K562 (cell line): ENCODE measurements around the gene MTHFS. TPM values are rescaled to one million over a fixed set of nuclear protein-coding genes. Genes with fewer than 3 reads are reported as not detected.

Source experiments
- ARID1B ChIP-seq: fragments of 450-650 bp; IDR thresholded peaks from 2 replicates; pipeline ENCODE4 v1.6.1; 2016; ENCODE audit warnings: antibody characterized with exemption, mild to moderate bottlenecking, inconsistent platforms
- BHLHE40 ChIP-seq: IDR thresholded peaks from 2 replicates; pipeline ENCODE4 v1.6.1; 2011; ENCODE audit warnings: low read length, improper control_type of control experiment
- DPF2 ChIP-seq: fragments of 450-650 bp; IDR thresholded peaks from 2 replicates; pipeline ENCODE4 v1.6.1; 2016
- EP400 ChIP-seq: fragments of 450-650 bp; IDR thresholded peaks from 2 replicates; pipeline ENCODE4 v1.6.1; 2017; ENCODE audit warnings: antibody characterized with exemption, mild to moderate bottlenecking, moderate library complexity
- FOXJ2 ChIP-seq: fragments of 200-800 bp; sonication (Bioruptor generic); IDR thresholded peaks from 2 replicates; pipeline ENCODE4 v1.6.1; 2016; ENCODE audit warnings: missing genetic modification characterization, missing compliant biosample characterization
- GTF2A2 ChIP-seq: IDR thresholded peaks from 2 replicates; pipeline ENCODE4 v1.6.1; 2016; ENCODE audit warnings: mild to moderate bottlenecking, missing genetic modification characterization, missing compliant biosample characterization
- HDAC3 ChIP-seq: fragments of 450-650 bp; IDR thresholded peaks from 2 replicates; pipeline ENCODE4 v1.6.1; 2018; ENCODE audit warnings: borderline replicate concordance, mild to moderate bottlenecking, moderate library complexity; ENCODE audit not compliant: partially characterized antibody
- HMG20A ChIP-seq: fragments of 450-650 bp; formaldehyde crosslinking; conservative IDR thresholded peaks from 2 replicates; pipeline ENCODE4 v1.4.0; 2020; ENCODE audit warnings: mild to moderate bottlenecking, mixed read lengths
- HMG20B ChIP-seq: fragments of 250-450 bp; sonication (Bioruptor Pico); IDR thresholded peaks from 2 replicates; pipeline ENCODE4 v1.5.0; 2021; ENCODE audit warnings: mild to moderate bottlenecking
- LEF1 ChIP-seq: fragments of 450-650 bp; IDR thresholded peaks from 2 replicates; pipeline ENCODE4 v1.6.1; 2016; ENCODE audit warnings: mild to moderate bottlenecking
- MED1 ChIP-seq: sonication (generic); formaldehyde crosslinking; IDR thresholded peaks from 2 replicates; pipeline ENCODE4 v1.8.1; 2023; ENCODE audit warnings: missing genetic modification reagents, borderline replicate concordance
- NR1H2 ChIP-seq: sonication (generic); formaldehyde crosslinking; IDR thresholded peaks from 2 replicates; pipeline ENCODE4 v1.4.0; 2020; ENCODE audit warnings: mild to moderate bottlenecking, missing genetic modification reagents
- PML ChIP-seq: IDR thresholded peaks from 2 replicates; pipeline ENCODE4 v1.6.1; 2012; ENCODE audit warnings: low read length, inconsistent platforms
- PTTG1 ChIP-seq: fragments of 450-650 bp; IDR thresholded peaks from 2 replicates; pipeline ENCODE4 v1.6.1; 2016; ENCODE audit warnings: low read depth, mild to moderate bottlenecking, missing genetic modification characterization, missing compliant biosample characterization
- RBM39 ChIP-seq: fragments of 200-400 bp; formaldehyde crosslinking; optimal IDR thresholded peaks from 2 replicates; pipeline ENCODE3; 2018; ENCODE audit warnings: low read depth, low read length
- SMC3 ChIP-seq: conservative IDR thresholded peaks from 2 replicates; pipeline ENCODE4 v1.6.1; 2011; ENCODE audit warnings: low read depth, low read length, improper control_type of control experiment; ENCODE audit not compliant: insufficient read depth
- ZBTB17 ChIP-seq: fragments of 450-650 bp; formaldehyde crosslinking; IDR thresholded peaks from 2 replicates; pipeline ENCODE4 v1.4.0; 2020; ENCODE audit warnings: mild to moderate bottlenecking
- ZFX ChIP-seq: sonication (generic); formaldehyde crosslinking; IDR thresholded peaks from 2 replicates; pipeline ENCODE4 v1.8.0; 2022; ENCODE audit warnings: mild to moderate bottlenecking, missing genetic modification reagents, moderate library complexity
- ZNF197 ChIP-seq: fragments of 200-800 bp; sonication (Bioruptor generic); IDR thresholded peaks from 2 replicates; pipeline ENCODE4 v1.6.1; 2016; ENCODE audit warnings: low read depth, missing genetic modification characterization, missing compliant biosample characterization
- ZNF41 ChIP-seq: fragments of 250-450 bp; sonication (Bioruptor Pico); conservative IDR thresholded peaks from 2 replicates; pipeline ENCODE4 v1.4.0; 2020; ENCODE audit warnings: mild to moderate bottlenecking
- ZNF507 ChIP-seq: conservative IDR thresholded peaks from 2 replicates; pipeline ENCODE4 v1.6.1; 2017; ENCODE audit warnings: missing genetic modification characterization, missing compliant biosample characterization
- ZNF57 ChIP-seq: fragments of 450-650 bp; formaldehyde crosslinking; IDR thresholded peaks from 2 replicates; pipeline ENCODE4 v1.4.0; 2020; ENCODE audit warnings: mild to moderate bottlenecking, moderate library complexity
- polyA plus RNA-seq, 8 experiments: library from polyadenylated mRNA; depleted of rRNA in 4 of 8; stranded (reverse) in 5 of 8; unstranded in 3 of 8; fragments of >200 nt; fragmentation: Nextera tagmentation in 2 of 8; fragmentation: Illumina TruSeq in 1 of 8; extraction: Ambion mirVana in 2 of 8; extraction: Trizol in 1 of 8; gene quantifications; 2 replicates each; pipeline versions ENCODE4 v1.2.1 to v1.2.3, GENCODE V29; 2011 to 2014; ENCODE audit warnings: inconsistent platforms in 1 of 8, missing spikeins in 1 of 8
- total RNA-seq, 7 experiments: library from RNA; depleted of rRNA in 6 of 7; stranded (reverse); fragments of >200 nt in 6 of 7; fragmentation: Illumina TruSeq in 2 of 7; extraction: Trizol in 2 of 7; gene quantifications; 2 replicates each; pipeline versions ENCODE4 v1.2.1 to v1.2.3, GENCODE V29; 2011 to 2021; ENCODE audit warnings: low replicate concordance in 1 of 7
- TF ChIP-seq, protein P1 (sequence below): fragments of 250-450 bp; sonication (Bioruptor Pico); IDR thresholded peaks from 2 replicates; pipeline ENCODE4 v1.4.0; 2020; ENCODE audit warnings: mild to moderate bottlenecking, moderate library complexity
- TF ChIP-seq, protein P2 (sequence below): IDR thresholded peaks from 2 replicates; pipeline ENCODE4 v1.6.1; 2011; ENCODE audit not compliant: insufficient read length; ENCODE audit errors: extremely low read depth
- TF ChIP-seq, protein P3 (sequence below): IDR thresholded peaks from 2 replicates; pipeline ENCODE4 v1.6.1; 2014; ENCODE audit warnings: antibody characterized with exemption
- TF ChIP-seq, protein P4 (sequence below): sonication (generic); formaldehyde crosslinking; IDR thresholded peaks from 2 replicates; pipeline ENCODE4 v1.9.0; 2022; ENCODE audit warnings: mild to moderate bottlenecking, missing genetic modification reagents

The MTHFS gene
- total and polyA plus RNA-seq, 9 of the 15 experiments (the other 6 are each of a cell fraction or from before 2014, with no cell fraction given) = 17.8 to 79.3 (median 41.7) TPM

DNA sequence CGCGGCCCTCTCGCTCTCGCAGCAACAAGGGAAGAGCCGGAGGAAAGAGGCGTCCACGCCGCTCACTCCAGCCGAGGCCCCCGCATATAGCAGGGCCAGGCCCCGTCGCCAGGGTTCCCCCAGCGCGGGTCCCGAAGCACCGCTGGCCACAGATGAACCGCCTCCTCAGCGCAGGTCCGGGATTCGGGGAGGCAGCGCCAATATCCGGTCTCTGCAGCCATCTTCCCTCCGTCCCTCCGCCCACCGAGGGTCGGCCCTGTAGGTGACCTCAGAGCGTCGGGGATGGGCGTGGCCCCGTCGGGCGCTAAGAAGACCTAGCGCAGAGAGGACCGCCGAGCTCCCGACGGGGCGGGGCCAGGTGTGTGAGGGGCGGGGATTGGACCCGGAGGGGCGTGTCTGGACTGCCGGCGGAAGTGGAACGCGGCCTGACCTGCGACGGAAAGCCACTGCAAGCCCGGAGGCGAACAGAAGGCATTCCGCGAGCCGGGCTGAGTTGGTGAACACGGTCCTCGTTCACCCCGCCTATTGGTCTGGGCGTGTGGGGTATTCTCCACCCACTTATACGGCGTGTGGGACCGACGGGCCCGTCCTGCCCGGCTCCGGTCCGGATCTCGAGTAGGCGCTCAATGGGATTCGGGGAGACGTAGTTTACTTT is 26.8 kb upstream of the MTHFS start (continued):
- TF ChIP-seq SMC3 = no peak
- no peak for TF ChIP-seq FOXJ2 (tag)
- TF ChIP-seq PML = peak; percentile 51; the same call in 1 of the 2 replicates
- TF ChIP-seq BHLHE40 = no peak; the same call in 1 of the 2 replicates
- no peak for TF ChIP-seq HDAC3
- TF ChIP-seq ZNF41 (CRISPR knock-in tag) = no peak
- no peak for TF ChIP-seq RBM39
- TF ChIP-seq ZFX (CRISPR knock-in tag) = peak; percentile 95
- no peak for TF ChIP-seq NR1H2
- TF ChIP-seq EP400 = peak; percentile 59
- TF ChIP-seq HMG20B (CRISPR knock-in tag) = no peak
- TF ChIP-seq, protein P1, sequence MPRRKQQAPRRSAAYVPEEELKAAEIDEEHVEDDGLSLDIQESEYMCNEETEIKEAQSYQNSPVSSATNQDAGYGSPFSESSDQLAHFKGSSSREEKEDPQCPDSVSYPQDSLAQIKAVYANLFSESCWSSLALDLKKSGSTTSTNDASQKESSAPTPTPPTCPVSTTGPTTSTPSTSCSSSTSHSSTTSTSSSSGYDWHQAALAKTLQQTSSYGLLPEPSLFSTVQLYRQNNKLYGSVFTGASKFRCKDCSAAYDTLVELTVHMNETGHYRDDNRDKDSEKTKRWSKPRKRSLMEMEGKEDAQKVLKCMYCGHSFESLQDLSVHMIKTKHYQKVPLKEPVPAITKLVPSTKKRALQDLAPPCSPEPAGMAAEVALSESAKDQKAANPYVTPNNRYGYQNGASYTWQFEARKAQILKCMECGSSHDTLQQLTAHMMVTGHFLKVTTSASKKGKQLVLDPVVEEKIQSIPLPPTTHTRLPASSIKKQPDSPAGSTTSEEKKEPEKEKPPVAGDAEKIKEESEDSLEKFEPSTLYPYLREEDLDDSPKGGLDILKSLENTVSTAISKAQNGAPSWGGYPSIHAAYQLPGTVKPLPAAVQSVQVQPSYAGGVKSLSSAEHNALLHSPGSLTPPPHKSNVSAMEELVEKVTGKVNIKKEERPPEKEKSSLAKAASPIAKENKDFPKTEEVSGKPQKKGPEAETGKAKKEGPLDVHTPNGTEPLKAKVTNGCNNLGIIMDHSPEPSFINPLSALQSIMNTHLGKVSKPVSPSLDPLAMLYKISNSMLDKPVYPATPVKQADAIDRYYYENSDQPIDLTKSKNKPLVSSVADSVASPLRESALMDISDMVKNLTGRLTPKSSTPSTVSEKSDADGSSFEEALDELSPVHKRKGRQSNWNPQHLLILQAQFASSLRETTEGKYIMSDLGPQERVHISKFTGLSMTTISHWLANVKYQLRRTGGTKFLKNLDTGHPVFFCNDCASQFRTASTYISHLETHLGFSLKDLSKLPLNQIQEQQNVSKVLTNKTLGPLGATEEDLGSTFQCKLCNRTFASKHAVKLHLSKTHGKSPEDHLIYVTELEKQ (CRISPR knock-in tag) = no peak
- TF ChIP-seq PTTG1 (tag) = no peak
- TF ChIP-seq ARID1B = no peak
- TF ChIP-seq, protein P2, sequence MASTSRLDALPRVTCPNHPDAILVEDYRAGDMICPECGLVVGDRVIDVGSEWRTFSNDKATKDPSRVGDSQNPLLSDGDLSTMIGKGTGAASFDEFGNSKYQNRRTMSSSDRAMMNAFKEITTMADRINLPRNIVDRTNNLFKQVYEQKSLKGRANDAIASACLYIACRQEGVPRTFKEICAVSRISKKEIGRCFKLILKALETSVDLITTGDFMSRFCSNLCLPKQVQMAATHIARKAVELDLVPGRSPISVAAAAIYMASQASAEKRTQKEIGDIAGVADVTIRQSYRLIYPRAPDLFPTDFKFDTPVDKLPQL = no peak
- no peak for TF ChIP-seq LEF1
- no peak for TF ChIP-seq GTF2A2 (tag)
- TF ChIP-seq MED1 (CRISPR knock-in tag) = no peak
- TF ChIP-seq, protein P3, sequence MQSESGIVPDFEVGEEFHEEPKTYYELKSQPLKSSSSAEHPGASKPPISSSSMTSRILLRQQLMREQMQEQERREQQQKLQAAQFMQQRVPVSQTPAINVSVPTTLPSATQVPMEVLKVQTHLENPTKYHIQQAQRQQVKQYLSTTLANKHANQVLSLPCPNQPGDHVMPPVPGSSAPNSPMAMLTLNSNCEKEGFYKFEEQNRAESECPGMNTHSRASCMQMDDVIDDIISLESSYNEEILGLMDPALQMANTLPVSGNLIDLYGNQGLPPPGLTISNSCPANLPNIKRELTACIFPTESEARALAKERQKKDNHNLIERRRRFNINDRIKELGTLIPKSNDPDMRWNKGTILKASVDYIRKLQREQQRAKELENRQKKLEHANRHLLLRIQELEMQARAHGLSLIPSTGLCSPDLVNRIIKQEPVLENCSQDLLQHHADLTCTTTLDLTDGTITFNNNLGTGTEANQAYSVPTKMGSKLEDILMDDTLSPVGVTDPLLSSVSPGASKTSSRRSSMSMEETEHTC = no peak
- TF ChIP-seq DPF2 = no peak
- no peak for TF ChIP-seq ZNF507 (tag)
- peak; percentile 47; the same call in 1 of the 2 replicates for TF ChIP-seq ZBTB17 (CRISPR knock-in tag)
- TF ChIP-seq, protein P4, sequence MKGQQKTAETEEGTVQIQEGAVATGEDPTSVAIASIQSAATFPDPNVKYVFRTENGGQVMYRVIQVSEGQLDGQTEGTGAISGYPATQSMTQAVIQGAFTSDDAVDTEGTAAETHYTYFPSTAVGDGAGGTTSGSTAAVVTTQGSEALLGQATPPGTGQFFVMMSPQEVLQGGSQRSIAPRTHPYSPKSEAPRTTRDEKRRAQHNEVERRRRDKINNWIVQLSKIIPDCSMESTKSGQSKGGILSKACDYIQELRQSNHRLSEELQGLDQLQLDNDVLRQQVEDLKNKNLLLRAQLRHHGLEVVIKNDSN (CRISPR knock-in tag) = no peak
- no peak for TF ChIP-seq ZNF197 (CRISPR knock-in tag)
- TF ChIP-seq ZNF57 = no peak
- no peak for TF ChIP-seq HMG20A (CRISPR knock-in tag)
